Psoas muscle (tissue), 8 donors: ENCODE results near the gene ITGA11. TPM values are rescaled to one million over a fixed set of nuclear protein-coding genes. Genes with fewer than 3 reads are reported as not detected.
A peak's percentile ranks its signal among the peaks of the same experiment; 100 is the strongest.

ENCODE experiments used
- ATAC-seq, 4 donors: fragments of 200-7000 bp; cut with Tn5 transposase; one replicate each; pipeline ENCODE4 v1.9.1; 2020; ENCODE audit warnings: moderate library complexity in 3 of 4, mild to moderate bottlenecking in 2 of 4
- DNase-seq, 2 donors: peaks; one replicate each; pipeline ENCODE4 v3.0.0-alpha.2; 2020
- H3K27ac ChIP-seq: fragments of 200-600 bp; one replicate; pipeline ENCODE4 v1.8.0; 2022
- H3K27me3 ChIP-seq, 3 donors: fragments of 200-600 bp in 1 of 3; one replicate each; pipeline versions ENCODE4 v1.6.1 to v1.8.0; 2013 to 2022; ENCODE audit warnings: low read length in 2 of 3, mild to moderate bottlenecking in 2 of 3, moderate library complexity in 1 of 3; ENCODE audit not compliant: insufficient read depth in 3 of 3
- H3K36me3 ChIP-seq, 2 donors: fragments of 200-600 bp in 1 of 2; one replicate each; pipeline versions ENCODE4 v1.6.1 to v1.8.0; 2013 to 2022; ENCODE audit warnings: low read depth in 1 of 2, mild to moderate bottlenecking in 1 of 2, moderate library complexity in 1 of 2; ENCODE audit not compliant: insufficient read depth in 1 of 2
- H3K4me1 ChIP-seq: fragments of 200-600 bp; one replicate; pipeline ENCODE4 v1.8.0; 2022
- H3K4me3 ChIP-seq: fragments of 200-600 bp; one replicate; pipeline ENCODE4 v1.8.0; 2022; ENCODE audit warnings: mild to moderate bottlenecking
- H3K9me3 ChIP-seq: fragments of 200-600 bp; one replicate; pipeline ENCODE4 v1.8.0; 2022
- WGBS, 3 donors: extraction: QIAGEN DNeasy Blood & Tissue Kit; methylation state at CpG; one replicate each; pipeline versions ENCODE4 v1.1.6 to v1.1.7; 2013; 5-methylcytosine and 5-hydroxymethylcytosine counted together
- intact Hi-C, 2 donors: fragments of 100-400 bp; cut with DNase I; formaldehyde crosslinking; loops; one replicate each; pipeline versions ENCODE4 v1.11.0 to v1.14.2; 2022
- polyA plus RNA-seq, 3 donors: library from polyadenylated mRNA; stranded (reverse); fragments of 200-250 nt; gene quantifications; one replicate each; pipeline ENCODE4 v1.2.3, GENCODE V29; 2013
- total RNA-seq, 4 donors: library from RNA; stranded (reverse); fragmentation: NEBNext Ultra II Directional in 2 of 4; extraction: Animal tissue kit (Norgen Biotek cat#: 25700) in 2 of 4; gene quantifications; one replicate each; pipeline versions ENCODE4 v1.2.1 to v1.2.4, GENCODE V29; 2021 to 2023
- TF ChIP-seq, protein P1 (sequence below): fragments of 200-600 bp; IDR thresholded peaks from one replicate; pipeline ENCODE4 v1.8.0; 2022; ENCODE audit warnings: antibody characterized with exemption
- donor health status: healthy with polysubstance abuse.
- donor health status: DM: no; HTN: no; CAD: no; lungs with moderate emphysema.
- donor health status: Bipolar disorder and iron deficiency.
- donor health status: healthy.
- donor health status: DM: yes; HTN: yes; CAD: no.
- donor health status: DM: no; HTN: no; CAD: no.
- donor health status: DM: no; HTN: no; CAD: no.
- donor health status: DM: yes; HTN: yes; CAD: no.

Gene ITGA11
- total and polyA plus RNA-seq, 7 donors, result 0.10 to 7.9 (median 0.97) TPM

DNA sequence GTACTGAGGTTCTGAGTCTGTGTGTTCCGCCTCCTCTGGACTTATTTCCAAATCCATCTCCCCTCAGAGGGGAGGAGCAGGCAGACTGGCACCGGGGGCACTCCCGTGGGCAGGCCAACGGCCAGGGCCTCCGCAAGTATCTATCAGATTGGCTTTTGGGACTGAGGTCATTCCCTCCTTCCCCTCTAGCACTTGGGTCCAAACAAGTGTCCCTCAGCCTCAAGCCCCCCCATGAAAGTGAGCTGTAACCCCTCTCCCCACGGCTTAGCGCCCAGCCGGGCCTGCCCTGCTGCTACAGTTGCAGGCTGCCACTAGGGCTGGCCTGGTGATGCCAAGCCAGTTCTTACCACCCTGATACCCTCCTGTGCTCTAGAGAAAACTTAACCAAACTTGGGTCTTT is 17.4 kb downstream of the ITGA11 start:
- ATAC-seq (no peak), DNase-seq (no peak)
- H3K27ac ChIP-seq, result no peak overlapping the region
- 93 to 96% (median 95%) methylated on average over 8 of the region's 8 CpGs for WGBS, 3 donors
- H3K36me3 ChIP-seq, result no peaks in the 10 kb centered on the region
- peaks cover 0 to 1% (median 0%) of the 10 kb centered on the region in 3 donors for H3K27me3 ChIP-seq
- intact Hi-C loops, result no loop called here
- TF ChIP-seq, protein P1, sequence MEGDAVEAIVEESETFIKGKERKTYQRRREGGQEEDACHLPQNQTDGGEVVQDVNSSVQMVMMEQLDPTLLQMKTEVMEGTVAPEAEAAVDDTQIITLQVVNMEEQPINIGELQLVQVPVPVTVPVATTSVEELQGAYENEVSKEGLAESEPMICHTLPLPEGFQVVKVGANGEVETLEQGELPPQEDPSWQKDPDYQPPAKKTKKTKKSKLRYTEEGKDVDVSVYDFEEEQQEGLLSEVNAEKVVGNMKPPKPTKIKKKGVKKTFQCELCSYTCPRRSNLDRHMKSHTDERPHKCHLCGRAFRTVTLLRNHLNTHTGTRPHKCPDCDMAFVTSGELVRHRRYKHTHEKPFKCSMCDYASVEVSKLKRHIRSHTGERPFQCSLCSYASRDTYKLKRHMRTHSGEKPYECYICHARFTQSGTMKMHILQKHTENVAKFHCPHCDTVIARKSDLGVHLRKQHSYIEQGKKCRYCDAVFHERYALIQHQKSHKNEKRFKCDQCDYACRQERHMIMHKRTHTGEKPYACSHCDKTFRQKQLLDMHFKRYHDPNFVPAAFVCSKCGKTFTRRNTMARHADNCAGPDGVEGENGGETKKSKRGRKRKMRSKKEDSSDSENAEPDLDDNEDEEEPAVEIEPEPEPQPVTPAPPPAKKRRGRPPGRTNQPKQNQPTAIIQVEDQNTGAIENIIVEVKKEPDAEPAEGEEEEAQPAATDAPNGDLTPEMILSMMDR, result no peak
- no peak overlapping the region for H3K4me3 ChIP-seq
- H3K9me3 ChIP-seq, result no peaks in the 10 kb centered on the region
- no peaks in the 10 kb centered on the region for H3K4me1 ChIP-seq

DNA sequence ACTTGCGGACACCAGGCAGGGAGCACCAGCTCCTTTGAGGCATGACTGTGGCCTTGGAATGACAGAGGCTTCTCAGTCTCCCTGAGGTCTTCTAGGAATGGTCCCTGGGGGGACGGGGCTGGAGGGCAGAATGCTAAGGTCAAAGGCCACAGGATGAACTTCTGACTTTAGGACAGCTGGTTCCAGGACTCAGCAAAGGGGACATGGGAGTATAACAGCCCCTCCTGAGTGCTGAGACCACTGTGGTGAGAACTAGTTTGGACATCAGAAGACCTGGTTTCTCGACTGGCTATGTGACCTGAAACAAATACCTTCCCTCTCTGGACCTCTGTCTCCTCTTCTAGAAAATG is 17.8 kb downstream of the ITGA11 start:
- H3K27me3 ChIP-seq, result peaks cover 0 to 1% (median 0%) of the 10 kb centered on the region in 3 donors
- H3K9me3 ChIP-seq, result no peaks in the 10 kb centered on the region
- intact Hi-C loops, result no loop called here
- 90 to 93% (median 90%) methylated on average over 3 of the region's 3 CpGs for WGBS, 3 donors
- no peak for ATAC-seq
- no peak for DNase-seq
- TF ChIP-seq, protein P1, result no peak
- no peak overlapping the region for H3K27ac ChIP-seq
- no peaks in the 10 kb centered on the region for H3K36me3 ChIP-seq
- H3K4me1 ChIP-seq, result no peaks in the 10 kb centered on the region
- no peak overlapping the region for H3K4me3 ChIP-seq

DNA sequence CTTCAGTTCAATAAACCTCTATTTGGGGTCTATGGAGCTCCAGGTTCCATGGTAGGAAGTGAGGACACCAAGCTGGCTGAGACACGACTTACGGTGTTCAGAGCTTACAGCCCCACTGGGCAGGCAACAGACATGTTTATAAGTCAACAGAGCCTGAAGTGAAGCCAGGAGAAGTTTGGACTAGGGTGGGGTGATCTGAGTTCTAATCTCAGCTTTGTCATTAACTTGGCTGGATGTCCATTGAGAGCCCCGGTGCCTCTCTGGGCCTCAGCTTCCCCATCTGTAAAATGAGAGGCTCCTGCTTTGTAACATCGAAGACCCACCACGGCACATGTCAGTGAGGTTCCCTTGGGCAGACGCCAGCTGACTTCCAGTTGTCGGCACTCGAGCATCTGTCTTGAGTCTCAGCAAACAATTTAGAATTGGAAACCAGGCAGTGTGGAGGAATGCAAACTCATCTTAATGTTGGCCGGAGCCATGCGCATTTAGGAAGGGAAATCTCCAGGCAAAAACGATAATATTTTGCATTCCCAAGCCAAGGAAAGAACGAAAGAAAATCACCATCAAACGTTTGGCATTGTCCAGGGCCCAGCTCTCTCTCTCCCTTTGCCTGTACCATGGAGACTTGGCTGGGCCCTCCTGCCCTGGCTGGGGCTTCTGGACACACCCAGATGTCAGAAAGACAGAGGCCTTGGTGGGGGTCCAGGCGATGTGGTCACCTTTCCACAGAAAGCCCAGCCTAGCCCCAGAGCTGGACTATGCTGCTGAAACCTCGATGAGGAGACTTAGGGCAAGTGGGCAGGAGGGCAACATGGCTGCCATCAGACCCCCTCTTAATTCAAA is 18.4 kb downstream of the ITGA11 start:
- TF ChIP-seq, protein P1, result no peak
- no peak overlapping the region for H3K27ac ChIP-seq
- 55 to 60% (median 56%) methylated on average over 15 of the region's 15 CpGs for WGBS, 3 donors

DNA sequence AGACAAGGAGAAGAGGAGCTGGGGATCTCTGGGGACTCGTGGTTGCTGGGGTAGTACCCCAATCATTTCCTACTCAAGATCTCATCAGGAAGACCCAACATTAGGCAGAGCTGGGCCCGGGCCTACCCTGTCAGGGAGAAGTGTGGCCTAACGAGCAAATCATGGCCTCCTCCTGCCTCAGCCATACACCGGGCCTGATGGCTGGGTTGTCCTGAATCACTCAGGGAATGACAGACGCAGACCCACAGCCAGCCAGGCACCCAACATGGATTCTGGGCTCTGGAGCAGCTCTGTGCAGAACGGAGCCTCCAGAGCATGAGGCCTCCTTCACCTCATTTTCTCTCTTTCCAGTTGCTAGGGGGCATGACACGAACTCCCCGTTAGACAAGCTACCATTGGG is 19.7 kb downstream of the ITGA11 start:
- Histone ChIP-seq H3K27me3 (peaks cover 0 to 1% (median 0%) of the 10 kb centered on the region in 3 donors), H3K36me3 (no peaks in the 10 kb centered on the region), H3K4me3 (no peak overlapping the region), H3K27ac (no peak overlapping the region), H3K9me3 (no peaks in the 10 kb centered on the region), H3K4me1 (no peaks in the 10 kb centered on the region)
- DNase-seq, result no peak
- 88 to 95% (median 91%) methylated on average over 8 of the region's 8 CpGs for WGBS, 3 donors
- TF ChIP-seq, protein P1, result no peak
- intact Hi-C loops, result no loop called here
- ATAC-seq, result no peak

More for the DNA sequence above, 18.4 kb downstream of the ITGA11 start:
- intact Hi-C loops, result no loop called here
- ATAC-seq, result no peak
- Histone ChIP-seq H3K27me3 (peaks cover 0 to 1% (median 0%) of the 10 kb centered on the region in 3 donors), H3K4me3 (no peak overlapping the region), H3K36me3 (no peaks in the 10 kb centered on the region), H3K9me3 (no peaks in the 10 kb centered on the region), H3K4me1 (no peaks in the 10 kb centered on the region)
- peak; percentile 71 to 76 for DNase-seq
